NCI-H2171 (cell line): Measurements from ENCODE around the gene PHF21B.
"Not testable (repeated sequence)": the region's sequence is repeated elsewhere in the genome, so short reads cannot be mapped to it uniquely, and the experiment has no call there.

Experiments used
- DNase-seq: peaks from one replicate; lab custom pipeline; 2025; lab: John Stamatoyannopoulos, UW

Gene PHF21B

GRCh38 chr22:44933666-44934453 is 75.9 kb downstream of the PHF21B start:
- DNase-seq = no peak

DNA sequence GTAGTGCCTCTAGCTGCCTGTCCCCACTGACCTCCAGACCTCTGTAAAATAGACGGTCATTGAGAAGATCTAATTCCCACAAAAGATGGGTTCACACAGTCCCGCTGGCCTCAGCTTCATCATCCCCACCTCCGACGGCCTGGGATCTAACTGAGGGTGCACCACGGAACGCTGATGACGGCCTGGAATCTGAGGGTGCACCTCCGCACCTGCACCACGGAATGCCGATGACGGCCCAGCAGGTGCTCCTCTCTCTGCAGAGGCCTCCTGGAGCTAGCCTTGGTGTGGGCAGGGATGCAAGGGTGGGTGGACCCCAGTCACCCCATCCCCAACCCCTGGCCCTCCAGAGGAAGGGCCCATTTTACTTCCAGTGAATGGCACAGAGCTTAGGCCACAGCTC is 77.3 kb downstream of the PHF21B start:
- no peak for DNase-seq

DNA sequence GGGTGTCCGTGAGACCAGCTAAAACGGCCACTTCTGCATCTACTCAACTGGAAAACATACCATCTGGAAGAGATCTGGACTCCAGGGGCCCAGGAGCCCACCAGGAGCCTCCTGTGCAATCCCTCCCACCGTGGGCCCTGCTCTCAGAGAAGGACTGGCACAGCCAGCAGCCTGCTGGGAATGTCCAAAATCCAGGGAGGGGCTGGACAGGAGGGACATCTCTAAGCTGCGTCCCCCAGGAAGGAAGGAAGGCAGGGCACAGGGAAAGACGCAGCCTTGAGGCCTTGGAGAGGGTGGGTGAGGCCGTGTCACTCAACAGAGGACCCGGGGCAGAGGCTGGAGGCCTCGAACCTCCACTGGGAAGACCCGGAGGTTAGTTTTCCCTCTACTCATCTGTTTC is 78.0 kb downstream of the PHF21B start:
- DNase-seq = no peak

DNA sequence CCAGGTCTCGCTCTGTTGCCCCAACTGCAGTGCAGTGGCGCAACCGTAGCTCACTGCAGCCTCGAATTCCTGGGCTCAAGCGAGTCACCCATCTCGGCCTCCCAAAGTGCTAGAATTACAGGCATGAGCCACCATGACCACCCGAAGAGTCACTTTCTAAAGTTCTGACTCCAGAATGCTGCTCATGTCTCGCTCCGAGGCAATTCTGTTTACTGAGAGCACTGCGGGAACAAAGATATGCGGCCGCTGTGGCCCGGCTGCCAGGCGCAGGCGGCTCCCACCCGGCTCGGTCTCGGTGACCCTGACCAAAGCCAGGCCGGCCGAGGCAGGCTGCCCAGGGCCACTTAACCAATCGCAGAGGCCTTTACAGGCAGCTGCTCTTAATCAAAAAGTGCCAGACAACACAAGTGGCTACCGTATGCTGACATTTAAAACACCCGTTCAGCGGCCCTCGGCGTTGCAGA is 78.7 kb downstream of the PHF21B start:
- no peak for DNase-seq

GRCh38 chr22:44930711-44931035 is 79.1 kb downstream of the PHF21B start:
- no peak for DNase-seq

DNA sequence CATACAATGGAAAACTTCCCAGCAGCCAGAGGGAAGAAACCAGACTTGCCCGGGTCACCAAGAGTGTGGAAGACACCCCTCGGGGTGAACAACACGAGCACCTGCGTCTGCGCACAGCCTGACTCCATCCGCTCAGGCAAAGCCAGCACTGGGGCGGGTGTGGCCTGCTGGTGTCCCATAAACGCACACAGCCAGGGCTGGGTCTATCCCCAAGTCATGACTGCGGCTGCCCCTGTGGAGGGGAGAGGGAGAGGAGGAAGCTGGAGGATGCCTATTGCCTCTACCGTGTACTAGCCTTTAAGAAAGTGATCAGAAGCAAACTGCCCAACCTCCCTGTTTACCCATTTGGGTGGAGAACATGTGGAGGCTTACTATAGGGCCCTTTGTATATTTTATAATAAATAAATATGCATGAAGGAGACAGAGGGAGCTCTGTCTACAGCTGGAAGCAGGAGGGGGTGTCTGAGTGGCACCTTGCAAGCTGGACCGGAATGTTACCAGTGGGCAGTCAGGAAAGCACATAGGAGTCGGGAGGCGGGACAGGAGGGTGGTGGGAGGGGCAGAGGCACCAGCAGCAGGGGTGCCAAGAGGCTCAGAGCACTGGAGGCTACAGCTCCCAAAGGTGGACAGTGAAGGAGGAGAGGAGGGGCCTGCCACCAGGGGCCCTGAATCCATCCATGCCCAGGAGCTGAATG is 79.6 kb downstream of the PHF21B start:
- DNase-seq = no peak

DNA sequence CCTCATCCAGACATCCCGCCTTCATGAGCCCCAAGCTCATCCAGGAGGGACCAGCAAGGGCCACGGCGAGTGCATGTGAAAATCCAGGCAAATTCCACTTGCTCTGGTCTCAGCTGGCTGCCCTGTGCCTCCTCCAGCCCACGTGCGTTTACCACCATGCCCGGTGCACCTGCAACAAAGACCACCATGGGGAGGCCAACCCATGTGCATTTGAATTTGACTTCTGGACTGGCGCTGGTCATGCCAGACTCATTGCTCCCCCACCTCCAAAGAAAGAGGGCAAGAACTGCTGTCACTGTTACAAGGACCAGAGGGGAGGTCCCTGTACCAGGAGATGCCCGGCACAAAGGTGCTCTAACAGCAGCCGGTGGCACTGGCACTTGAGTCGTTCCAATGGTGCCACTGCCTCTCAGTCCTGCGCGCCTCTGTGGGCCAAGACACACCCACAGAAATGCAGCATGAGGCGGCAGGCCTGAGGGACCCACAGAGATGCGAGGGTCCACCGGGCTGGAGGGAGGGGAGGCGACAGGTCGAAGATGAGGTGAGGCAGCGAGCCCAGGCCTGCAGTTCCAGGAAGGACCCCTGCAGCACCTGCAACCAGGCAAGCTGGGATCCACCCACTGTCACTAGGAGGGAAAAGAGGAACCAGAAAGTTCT is 80.3 kb downstream of the PHF21B start:
- DNase-seq = no peak

DNA sequence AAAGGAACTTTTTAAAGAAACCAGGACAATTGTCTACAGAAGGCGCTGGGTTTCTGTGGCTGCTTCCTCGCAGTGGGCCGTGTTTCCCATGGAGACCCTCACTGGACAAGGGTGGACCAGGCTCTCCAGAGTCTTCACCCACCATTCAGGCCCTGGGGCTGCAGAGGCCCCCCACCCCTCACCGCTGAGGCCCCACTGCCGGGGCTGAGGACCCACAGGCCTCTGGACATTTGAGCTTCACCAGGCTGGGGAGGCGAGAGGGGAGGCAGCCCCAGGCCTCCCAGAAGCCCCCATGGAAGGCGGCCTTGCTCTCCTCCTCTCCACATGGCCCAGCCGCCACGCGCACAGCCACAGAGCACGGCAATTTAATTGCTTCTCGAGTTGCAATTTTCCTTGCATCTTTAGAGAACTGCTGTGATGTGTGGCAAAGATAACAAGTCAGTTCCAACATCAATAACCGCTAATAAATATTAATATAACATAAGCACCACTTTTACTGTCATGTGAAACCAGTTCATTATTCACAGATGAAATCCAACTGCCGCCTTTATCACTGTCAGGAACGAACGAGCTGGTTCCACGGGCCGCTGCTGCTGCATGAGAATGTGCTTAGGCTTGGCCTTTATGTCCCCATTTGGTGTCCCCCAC is 81.0 kb downstream of the PHF21B start:
- DNase-seq = no peak

- no peak for DNase-seq
These were observed 81.7 kb downstream of the PHF21B start for GRCh38 chr22:44928136-44928463.

- DNase-seq = no peak
These were observed 82.2 kb downstream of the PHF21B start for GRCh38 chr22:44927463-44928135.

DNA sequence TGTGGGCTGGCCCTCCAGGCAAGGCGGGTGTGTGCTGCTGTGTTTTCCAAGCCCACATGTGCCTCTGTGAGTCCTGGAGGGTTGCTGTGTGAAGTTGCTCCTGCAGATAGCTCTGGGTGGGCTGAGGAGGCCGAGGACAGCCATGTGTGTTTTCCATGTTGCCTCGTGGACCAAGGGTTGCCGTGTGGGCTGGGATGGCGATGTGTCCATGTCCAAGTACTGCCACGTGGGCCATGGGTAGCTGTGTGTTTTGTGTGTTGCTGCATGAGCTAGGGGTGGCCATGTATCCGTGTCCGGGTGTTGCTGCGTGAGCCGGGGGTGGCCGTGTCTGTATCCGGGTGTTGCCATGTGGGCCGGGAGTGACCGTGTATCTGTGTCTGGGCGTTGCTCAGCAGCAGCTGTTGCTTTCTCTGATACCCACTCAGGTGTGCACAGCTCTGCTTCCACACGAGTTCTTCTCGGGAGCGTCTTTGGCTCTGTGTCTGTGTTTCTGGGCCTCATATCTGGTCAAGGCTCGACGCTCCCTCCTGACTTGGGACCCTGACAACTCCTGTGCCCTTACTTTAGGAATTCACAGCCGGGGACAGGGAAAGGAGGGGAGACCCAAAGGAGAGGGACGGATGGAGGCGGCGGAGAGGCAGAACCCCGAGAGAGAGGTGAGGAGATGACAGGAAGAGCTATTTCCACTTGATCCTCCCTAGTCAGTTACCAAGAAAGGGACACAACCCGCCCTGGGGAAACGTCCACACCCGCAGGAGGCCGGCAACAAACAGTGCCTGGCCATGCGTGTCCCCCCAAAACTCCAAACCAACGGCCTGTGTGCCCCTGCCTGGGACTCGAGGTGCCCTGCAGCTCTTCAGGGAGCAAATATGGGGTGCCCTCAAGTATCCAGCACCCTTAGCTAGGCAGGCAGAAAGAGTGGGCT is 83.1 kb downstream of the PHF21B start:
- no peak for DNase-seq

GRCh38 chr22:44926124-44926475 is 83.7 kb downstream of the PHF21B start:
- DNase-seq = no peak

GRCh38 chr22:44925465-44926123 is 84.2 kb downstream of the PHF21B start:
- DNase-seq = no peak

GRCh38 chr22:44924710-44925109 is 85.1 kb downstream of the PHF21B start:
- DNase-seq = no peak

DNA sequence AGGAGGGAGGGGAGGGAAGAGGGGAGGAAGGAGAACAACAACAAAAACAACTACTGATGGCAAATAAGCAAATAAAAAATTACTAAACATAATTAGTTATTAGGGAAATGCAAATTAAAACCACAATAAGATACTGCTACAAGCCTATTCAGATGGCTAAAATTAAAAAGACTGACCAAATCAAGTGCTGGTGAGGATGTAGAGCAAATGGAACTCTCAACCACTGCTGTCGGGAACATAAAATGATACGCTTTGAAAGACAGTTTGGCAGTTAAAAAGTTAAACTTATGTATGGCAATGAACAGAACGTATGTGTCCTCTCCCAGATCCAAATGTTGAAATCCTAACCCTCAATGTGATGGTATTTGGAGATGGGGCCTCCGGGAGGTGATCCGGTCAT is 85.7 kb downstream of the PHF21B start:
- no peak for DNase-seq

DNA sequence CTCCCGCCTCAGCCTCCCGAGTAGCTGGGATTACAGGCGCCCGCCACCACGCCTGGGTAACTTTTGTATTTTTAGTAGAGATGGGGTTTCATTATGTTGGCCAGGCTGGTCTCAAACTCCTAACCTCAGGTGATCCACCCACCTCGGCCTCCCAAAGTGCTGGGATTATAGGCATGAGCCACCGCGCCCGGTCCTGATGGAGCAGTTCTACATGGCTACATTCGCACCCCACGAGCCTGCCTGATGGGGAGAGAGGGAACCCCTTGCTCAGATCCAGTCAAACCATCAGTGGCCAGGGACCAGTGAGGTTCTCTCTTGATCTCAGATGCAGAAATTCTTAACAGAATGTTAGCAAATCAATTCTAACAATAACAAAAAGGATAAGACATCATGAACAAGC is 88.0 kb downstream of the PHF21B start:
- not testable (repeated sequence) for DNase-seq

- DNase-seq = no peak
These were observed 89.6 kb downstream of the PHF21B start for GRCh38 chr22:44920183-44920582.

- no peak for DNase-seq
These were observed 90.1 kb downstream of the PHF21B start for GRCh38 chr22:44919691-44920090.

DNA sequence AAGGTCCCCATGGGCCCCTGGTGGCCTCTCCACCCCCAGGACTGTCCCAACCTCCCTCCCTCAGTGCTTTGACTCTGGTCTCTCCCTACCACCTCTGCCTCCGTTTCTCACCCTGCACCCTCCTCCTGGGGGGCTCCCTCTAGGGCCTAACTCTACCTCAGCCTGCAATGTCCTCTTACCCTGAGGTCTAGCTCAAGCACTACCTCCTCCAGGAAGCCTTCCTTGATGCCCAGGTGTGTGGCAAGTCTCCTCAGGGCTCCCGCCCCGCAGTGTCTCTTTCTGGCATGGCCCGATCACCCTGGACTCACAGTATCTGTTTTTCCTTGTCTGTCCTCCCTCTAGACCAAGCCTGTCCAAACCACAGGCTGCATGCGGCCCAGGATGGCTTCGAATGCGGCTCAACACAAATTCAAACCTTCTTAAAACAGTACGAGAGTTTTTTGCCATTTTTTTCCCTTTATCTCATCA is 90.8 kb downstream of the PHF21B start:
- DNase-seq = no peak

GRCh38 chr22:44918166-44918924 is 91.5 kb downstream of the PHF21B start:
- DNase-seq = no peak
